Esophagus muscularis mucosa (tissue), 4 donors: ENCODE results near the gene RHPN2. TPM values are rescaled to one million over a fixed set of nuclear protein-coding genes. Genes with fewer than 3 reads are reported as not detected.
"Not testable (repeated sequence)": the region's sequence is repeated elsewhere in the genome, so short reads cannot be mapped to it uniquely, and the experiment has no call there.

Experiments
- DNase-seq: peaks from one replicate; pipeline ENCODE4 v3.0.0-alpha.2; 2017; ENCODE audit errors: extremely low spot score
- H3K27ac ChIP-seq, 4 donors: fragments of 200-600 bp; sonication (generic); replicated peaks in 1 of 4; 1 replicate in 3 of 4; 2 replicates in 1 of 4; pipeline ENCODE4 v1.5.1; 2016 to 2019; ENCODE audit warnings: mild to moderate bottlenecking in 1 of 4
- H3K27me3 ChIP-seq, 4 donors: fragments of 200-600 bp; sonication (generic); one replicate each; pipeline versions ENCODE4 v1.5.1 to v1.6.0; 2016 to 2019
- H3K36me3 ChIP-seq, 4 donors: fragments of 200-600 bp; sonication (generic); one replicate each; pipeline ENCODE4 v1.5.1; 2016 to 2019
- H3K4me1 ChIP-seq, 4 donors: fragments of 200-600 bp; sonication (generic); one replicate each; pipeline ENCODE4 v1.5.1; 2016 to 2019
- H3K4me3 ChIP-seq, 4 donors: fragments of 200-600 bp; sonication (generic); 1 replicate in 2 of 4; 2 replicates in 2 of 4; pipeline ENCODE4 v1.5.1; 2016 to 2019; ENCODE audit warnings: mild to moderate bottlenecking in 4 of 4, moderate library complexity in 1 of 4
- H3K9me3 ChIP-seq, 4 donors: fragments of 200-600 bp; sonication (generic); 1 replicate in 3 of 4; 2 replicates in 1 of 4; pipeline ENCODE4 v1.5.1; 2016 to 2019
- CTCF ChIP-seq, 3 experiments: fragments of 200-600 bp in 2 of 3; fragments of 450-650 bp in 1 of 3; sonication (generic) in 2 of 3; IDR thresholded peaks; one replicate each; pipeline ENCODE4 v1.5.1; 2017 to 2019; ENCODE audit warnings: antibody characterized with exemption in 3 of 3, mild to moderate bottlenecking in 2 of 3, moderate library complexity in 1 of 3
- EP300 ChIP-seq: sonication (generic); formaldehyde crosslinking; IDR thresholded peaks from one replicate; pipeline ENCODE4 v1.6.1; 2017; ENCODE audit warnings: antibody characterized with exemption
- POLR2A ChIP-seq: fragments of 450-650 bp; IDR thresholded peaks from one replicate; pipeline ENCODE4 v1.6.1; 2017; ENCODE audit warnings: antibody characterized with exemption, moderate library complexity, mild to moderate bottlenecking, low read depth
- POLR2AphosphoS5 ChIP-seq, 2 donors: sonication (generic); formaldehyde crosslinking; IDR thresholded peaks; one replicate each; pipeline ENCODE4 v1.6.1; 2017; ENCODE audit warnings: antibody characterized with exemption in 2 of 2
- WGBS: methylation state at CpG from one replicate; pipeline ENCODE4 v1.1.5; 2018; 5-methylcytosine and 5-hydroxymethylcytosine counted together
- intact Hi-C: fragments of 100-400 bp; cut with DNase I; formaldehyde crosslinking; loops from one replicate; pipeline ENCODE4 v1.15.1; 2023
- total RNA-seq, 4 donors: library from RNA; depleted of rRNA; stranded (reverse); fragments of >200 nt; gene quantifications; one replicate each; pipeline versions ENCODE4 v1.1.0 to v1.2.1, GENCODE V29; 2016

RHPN2 gene
- total RNA-seq, 4 donors from 2014 or later = 0.75 to 3.7 (median 1.5) TPM

GRCh38 chr19:33040994-33041827 lies 23.5 kb downstream of the RHPN2 start:
- no peaks in the 10 kb centered on the region for H3K4me1 ChIP-seq
- H3K27ac ChIP-seq = no peak overlapping the region
- H3K36me3 ChIP-seq = no peaks in the 10 kb centered on the region
- WGBS = 74% methylated on average over 8 of the region's 9 CpGs
- TF ChIP-seq EP300 (no peak), POLR2AphosphoS5 (IDR thresholded peaks at IDR 0.05) (no peak), POLR2A (no peak), CTCF (IDR thresholded peaks at IDR 0.05) (no peak)
- no peak overlapping the region for H3K4me3 ChIP-seq
- intact Hi-C loops = no loop called here
- no peaks in the 10 kb centered on the region for H3K27me3 ChIP-seq
- no peaks in the 10 kb centered on the region for H3K9me3 ChIP-seq
- DNase-seq = no peak

- no peaks in the 10 kb centered on the region for H3K9me3 ChIP-seq
- 81% methylated on average over 1 of the region's 1 CpG for WGBS
- no peak overlapping the region for H3K4me3 ChIP-seq
- H3K36me3 ChIP-seq = no peaks in the 10 kb centered on the region
- H3K27me3 ChIP-seq = no peaks in the 10 kb centered on the region
- intact Hi-C loops = no loop called here
- no peak for TF ChIP-seq EP300
- TF ChIP-seq CTCF (IDR thresholded peaks at IDR 0.05) = no peak
- no peak for TF ChIP-seq POLR2AphosphoS5 (IDR thresholded peaks at IDR 0.05)
- no peak for TF ChIP-seq POLR2A
- DNase-seq = no peak
- no peaks in the 10 kb centered on the region for H3K4me1 ChIP-seq
- no peak overlapping the region for H3K27ac ChIP-seq
Observed at GRCh38 chr19:33039815-33040214, 24.9 kb downstream of the RHPN2 start.

DNA sequence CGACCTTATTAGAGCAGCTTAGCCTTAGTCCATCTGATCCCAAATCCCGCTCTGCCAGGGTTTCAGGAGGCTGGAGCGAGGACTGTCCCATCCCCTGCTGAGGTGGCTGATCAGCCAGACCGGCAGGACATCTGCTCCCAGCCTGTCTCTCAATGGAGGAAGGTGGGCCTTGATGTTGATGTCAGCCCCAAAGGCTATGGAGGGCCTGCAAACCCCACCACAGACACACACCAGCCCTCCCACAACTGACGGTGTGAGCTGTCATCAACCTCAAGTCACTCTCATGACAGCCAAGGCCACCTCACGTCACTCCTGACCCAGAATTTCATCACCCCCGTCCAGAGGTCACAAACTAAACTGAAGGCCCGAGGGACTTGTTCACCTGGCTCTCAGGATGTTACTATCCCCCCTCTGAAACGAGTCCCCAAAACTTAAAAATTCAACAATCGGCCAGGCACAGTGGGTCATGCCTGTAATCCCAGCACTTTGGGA lies 25.5 kb downstream of the RHPN2 start:
- H3K27ac ChIP-seq = no peak overlapping the region
- H3K4me1 ChIP-seq = no peaks in the 10 kb centered on the region
- no peak overlapping the region for H3K4me3 ChIP-seq
- no peak for TF ChIP-seq EP300
- no peak for TF ChIP-seq POLR2A
- no peak for TF ChIP-seq POLR2AphosphoS5 (IDR thresholded peaks at IDR 0.05)
- H3K36me3 ChIP-seq = no peaks in the 10 kb centered on the region
- WGBS = 82% methylated on average over 10 of the region's 10 CpGs
- intact Hi-C loops = no loop called here
- no peak for DNase-seq
- H3K27me3 ChIP-seq = no peaks in the 10 kb centered on the region
- no peaks in the 10 kb centered on the region for H3K9me3 ChIP-seq

GRCh38 chr19:33037168-33038025 lies 27.3 kb downstream of the RHPN2 start:
- H3K27ac ChIP-seq, DNase-seq, intact Hi-C loops, H3K4me3 ChIP-seq, H3K9me3 ChIP-seq, H3K4me1 ChIP-seq, H3K36me3 ChIP-seq, H3K27me3 ChIP-seq: not testable (repeated sequence)
- 76% methylated on average over 18 of the region's 18 CpGs for WGBS

- H3K4me3 ChIP-seq, DNase-seq, H3K4me1 ChIP-seq, H3K27ac ChIP-seq, H3K9me3 ChIP-seq, H3K27me3 ChIP-seq, intact Hi-C loops, H3K36me3 ChIP-seq: not testable (repeated sequence)
- 97% methylated on average over 17 of the region's 45 CpGs for WGBS
Observed at GRCh38 chr19:33036370-33037167, 28.1 kb downstream of the RHPN2 start.
